GM18951 (cell line): ENCODE results near the gene SEC14L3.

Experiments
- POLR2A ChIP-seq: IDR thresholded peaks from 4 replicates; pipeline ENCODE4 v1.6.1; 2011; ENCODE audit warnings: mild to moderate bottlenecking; ENCODE audit not compliant: insufficient read length, insufficient read depth; ENCODE audit errors: extremely low read depth
- in situ Hi-C: fragments of 300-500 bp; cut with MboI; formaldehyde crosslinking; loops from one replicate; pipeline ENCODE4 v1.12.0; 2022; ENCODE audit warnings: low sequenced_read_pairs, mixed read lengths, inconsistent platforms; ENCODE audit not compliant: unreplicated experiment

SEC14L3 gene

GRCh38 chr22:30447656-30448055 is 24.2 kb downstream of the SEC14L3 start:
- no peak for TF ChIP-seq POLR2A
- in situ Hi-C loops = no loop called here

- TF ChIP-seq POLR2A = no peak
- in situ Hi-C loops = no loop called here
Observed at GRCh38 chr22:30445438-30446145, 26.2 kb downstream of the SEC14L3 start.

GRCh38 chr22:30444632-30445437 is 27.0 kb downstream of the SEC14L3 start:
- no peak for TF ChIP-seq POLR2A
- in situ Hi-C loops = no loop called here

GRCh38 chr22:30441088-30441487 is 30.7 kb downstream of the SEC14L3 start:
- in situ Hi-C loops = no loop called here

DNA sequence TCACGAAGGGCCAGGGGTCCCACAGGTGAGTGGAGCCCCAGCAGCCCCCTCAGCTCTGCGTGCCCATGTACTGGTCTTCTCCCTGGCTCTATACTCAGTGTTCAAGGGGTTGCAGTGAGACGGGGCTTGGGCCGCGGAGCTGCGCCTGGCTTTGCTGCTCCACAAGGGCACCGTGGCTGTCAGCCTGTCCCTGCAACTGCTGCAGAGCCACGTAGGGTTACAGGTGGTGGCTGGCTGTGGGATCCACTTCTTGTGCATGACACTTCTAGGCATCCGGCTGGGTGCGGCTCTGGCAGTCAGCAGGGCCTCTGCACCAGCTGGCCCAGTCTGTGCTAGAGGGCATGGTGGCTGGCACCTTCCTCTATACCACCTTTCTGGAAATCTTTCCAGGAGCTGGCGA is 32.0 kb downstream of the SEC14L3 start:
- no peak for TF ChIP-seq POLR2A
- in situ Hi-C loops = no loop called here

More at GRCh38 chr22:30441088-30441487, 30.7 kb downstream of the SEC14L3 start:
- no peak for TF ChIP-seq POLR2A

- TF ChIP-seq POLR2A = no peak
- in situ Hi-C loops = no loop called here
Observed at GRCh38 chr22:30439226-30439625, 32.6 kb downstream of the SEC14L3 start.

GRCh38 chr22:30438559-30438958 is 33.3 kb downstream of the SEC14L3 start:
- TF ChIP-seq POLR2A = no peak
- in situ Hi-C loops = no loop called here

DNA sequence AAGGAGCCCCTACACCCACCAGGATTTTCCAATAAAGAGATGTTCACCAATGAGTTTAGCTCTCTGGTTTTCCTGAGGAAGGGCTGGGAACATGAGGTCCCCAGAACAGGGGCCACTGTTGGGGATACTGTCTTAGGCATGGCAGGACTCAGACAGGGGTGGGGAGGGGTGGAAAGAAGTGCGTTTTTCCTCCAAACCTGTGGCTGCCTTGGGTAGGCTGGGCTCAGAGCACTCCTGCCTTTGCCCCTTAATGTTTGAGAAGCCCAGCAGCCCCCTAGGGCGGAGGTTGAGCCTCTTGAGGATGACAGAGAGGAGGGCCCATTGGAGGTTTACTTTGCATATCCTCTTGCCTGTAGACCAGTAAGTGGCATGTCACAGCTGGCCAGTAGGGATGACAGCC is 35.6 kb downstream of the SEC14L3 start:
- in situ Hi-C loops = no loop called here
- TF ChIP-seq POLR2A = no peak

- in situ Hi-C loops = no loop called here
- TF ChIP-seq POLR2A = no peak
Observed at GRCh38 chr22:30435674-30436126, 36.1 kb downstream of the SEC14L3 start.

DNA sequence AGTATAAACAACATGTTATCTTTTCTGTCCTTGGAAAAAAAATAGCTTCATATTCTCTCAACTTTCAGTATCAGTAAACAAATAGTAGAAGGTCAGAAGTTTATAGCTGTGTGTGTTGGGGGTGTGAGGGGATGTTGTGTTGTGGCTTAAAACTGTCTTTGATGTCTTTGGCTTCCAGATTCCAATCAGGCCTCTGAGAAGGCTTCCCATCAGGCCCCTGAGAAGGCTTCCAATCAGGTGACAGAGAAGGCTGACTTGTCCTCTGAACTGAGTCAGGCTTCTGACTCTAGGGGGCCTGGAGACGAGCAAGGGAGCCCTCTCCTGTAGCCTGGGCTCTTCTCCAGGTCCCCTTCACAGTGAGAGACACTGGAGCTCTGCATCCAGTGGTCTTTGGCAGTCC is 37.0 kb downstream of the SEC14L3 start:
- TF ChIP-seq POLR2A = no peak
- in situ Hi-C loops = no loop called here

DNA sequence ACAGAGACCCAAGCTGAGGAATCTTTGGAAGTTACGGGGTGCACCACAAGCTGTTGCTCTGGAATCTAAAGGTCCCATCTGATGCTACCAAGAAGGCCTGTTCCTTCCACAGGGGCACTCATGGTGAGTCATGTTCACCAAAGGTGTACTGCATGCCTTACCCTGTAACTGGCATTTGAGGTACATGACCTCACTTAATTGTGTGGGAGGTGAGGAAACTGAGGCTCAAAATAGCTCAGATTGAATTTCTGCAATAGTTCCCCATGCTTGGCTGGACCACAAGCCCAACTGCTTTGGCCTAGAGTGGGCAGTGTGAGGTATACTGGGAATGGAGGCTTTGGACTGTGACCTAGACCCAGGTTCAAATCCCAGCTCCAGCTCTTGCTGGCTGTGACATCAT is 38.0 kb downstream of the SEC14L3 start:
- in situ Hi-C loops = no loop called here
- no peak for TF ChIP-seq POLR2A

GRCh38 chr22:30433227-30433626 is 38.6 kb downstream of the SEC14L3 start:
- in situ Hi-C loops = no loop called here
- TF ChIP-seq POLR2A = no peak

GRCh38 chr22:30432520-30432919 is 39.3 kb downstream of the SEC14L3 start:
- no peak for TF ChIP-seq POLR2A
- in situ Hi-C loops = no loop called here

- TF ChIP-seq POLR2A = no peak
- in situ Hi-C loops = no loop called here
Observed at GRCh38 chr22:30432096-30432495, 39.7 kb downstream of the SEC14L3 start.
